ENCODE measurements around the gene SIGLEC8. TPM values are rescaled to one million over a fixed set of nuclear protein-coding genes. Genes with fewer than 3 reads are reported as not detected.
"Not testable (repeated sequence)": the region's sequence is repeated elsewhere in the genome, so short reads cannot be mapped to it uniquely, and the experiment has no call there.

SIGLEC8 gene
- total RNA-seq, 2 experiments from 2014 or later: not detected

DNA sequence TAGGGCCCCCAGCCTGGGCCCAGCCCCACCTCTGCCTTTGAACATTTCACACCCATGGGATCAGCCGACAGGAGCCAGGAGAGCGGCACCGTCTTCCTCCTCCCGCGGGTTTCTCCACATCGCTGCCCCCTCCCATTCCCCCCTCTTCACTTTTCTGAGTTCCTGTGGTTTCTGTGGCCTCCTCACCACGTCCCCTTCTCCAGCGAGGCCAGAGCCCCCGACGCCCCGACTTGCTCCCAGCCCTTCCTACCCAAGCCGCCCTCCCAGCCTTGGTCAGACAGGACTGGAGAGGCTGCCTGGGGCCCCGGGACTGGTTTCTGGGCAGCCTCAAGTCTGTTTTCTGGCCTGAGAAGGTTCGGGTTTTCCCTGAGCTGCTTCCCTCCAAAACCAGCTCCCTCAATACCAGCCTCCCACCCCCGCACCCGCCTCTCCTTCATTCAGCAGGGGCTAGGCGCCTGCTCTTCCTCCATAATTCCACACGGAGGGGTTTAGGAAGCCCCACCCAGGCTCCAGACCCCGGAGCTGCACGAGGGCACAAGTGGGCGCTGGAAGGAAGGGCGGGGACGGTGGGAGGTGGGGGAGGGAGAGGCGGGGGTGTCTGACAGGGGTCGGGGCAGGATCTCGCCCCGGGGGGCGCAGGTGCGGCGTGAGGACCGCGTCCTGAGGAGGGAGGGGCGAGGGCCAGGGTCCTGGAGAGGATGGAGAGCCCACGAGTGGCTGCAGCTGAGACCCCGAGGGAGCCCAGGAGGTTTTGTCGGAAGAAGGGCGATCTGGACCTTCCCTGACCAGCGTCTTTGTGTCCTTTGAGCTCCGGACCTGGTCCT, 36.8 kb downstream of the SIGLEC8 start:
- Mint-ChIP-seq H3K27ac (no peak overlapping the region), H3K36me3 (ENCODE audit: low read depth) (no peaks in the 10 kb centered on the region), H3K4me3 (no peak overlapping the region), H3K4me1 (peaks cover 28% of the 10 kb centered on the region), H3K9me3 (ENCODE audit: low read depth) (no peaks in the 10 kb centered on the region), H3K27me3 (peaks cover 22% of the 10 kb centered on the region)
- DNase-seq: peak; percentile 22
- intact Hi-C loops (cut with DNase I, micrococcal nuclease): loop anchor here (1.0 to 5.0 kb wide), 8 partner anchors 19 to 361 kb away; no protein-coding TSS in a partner anchor
- no peak for ATAC-seq
- ChIA-PET POLR2A (interaction anchor here (0.8 kb wide), 1 partner anchor 91 kb away, joined by 3 read pairs; no protein-coding TSS in a partner anchor), CTCF (interaction anchor here (0.6 to 2.7 kb wide), 22 partner anchors 9 to 291 kb away, joined by 3 to 17 read pairs (median 4); partner anchors contain the start of gene CLDND2)

DNA sequence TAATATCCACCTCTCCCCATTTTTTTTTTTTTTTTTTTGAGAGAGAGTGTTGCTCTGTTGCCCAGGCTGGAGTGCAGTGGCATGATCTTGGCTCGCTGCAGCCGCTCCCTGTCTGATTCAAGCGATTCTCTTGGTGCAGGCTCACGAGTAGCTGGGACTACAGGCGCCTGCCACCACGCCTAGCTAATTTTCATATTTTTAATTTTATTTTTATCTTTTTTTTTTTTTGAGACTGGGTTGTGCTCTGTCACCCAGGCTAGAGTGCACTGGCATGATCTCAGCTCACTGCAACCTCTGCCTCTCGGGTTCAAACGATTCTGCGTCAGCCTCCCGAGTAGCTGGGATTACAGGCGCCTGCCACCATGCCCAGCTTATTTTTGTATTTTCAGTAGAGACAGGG, 37.7 kb downstream of the SIGLEC8 start:
- ATAC-seq: not testable (repeated sequence)

DNA sequence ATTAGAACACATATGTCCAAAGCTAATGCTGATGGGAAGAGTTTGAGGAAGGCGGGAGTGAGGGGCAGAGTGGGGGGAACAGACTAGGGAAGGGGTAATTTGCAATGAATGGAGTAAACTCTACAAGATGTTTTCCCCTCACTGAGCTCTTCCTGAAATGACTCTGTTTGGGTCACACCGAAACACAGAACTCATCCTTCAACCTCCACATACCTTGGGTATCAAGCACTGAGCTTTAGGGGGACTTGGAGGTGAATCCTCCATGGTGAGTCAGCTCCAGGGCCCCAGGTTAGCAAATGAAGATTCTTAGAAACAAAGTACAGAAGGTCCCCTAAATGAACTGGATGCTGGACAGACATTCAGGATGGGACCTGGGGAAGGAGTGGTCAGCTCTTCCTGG, 39.5 kb downstream of the SIGLEC8 start:
- no peak for ATAC-seq
- intact Hi-C loops (cut with DNase I, micrococcal nuclease): no loop called here
- POLR2A ChIA-PET: no interaction called here
- Mint-ChIP-seq H3K4me3 (no peak overlapping the region), H3K36me3 (ENCODE audit: low read depth) (no peaks in the 10 kb centered on the region), H3K27me3 (peaks cover 20% of the 10 kb centered on the region), H3K4me1 (peaks cover 27% of the 10 kb centered on the region), H3K27ac (no peak overlapping the region), H3K9me3 (ENCODE audit: low read depth) (no peaks in the 10 kb centered on the region)
- CTCF ChIA-PET: interaction anchor here (0.7 to 2.9 kb wide), 11 partner anchors 11 to 243 kb away, joined by 3 to 16 read pairs (median 4); no protein-coding TSS in a partner anchor
- DNase-seq: no peak

More for the DNA sequence above, 37.7 kb downstream of the SIGLEC8 start:
- H3K27me3 Mint-ChIP-seq: peaks cover 20% of the 10 kb centered on the region
- not testable (repeated sequence) for H3K36me3 Mint-ChIP-seq (ENCODE audit: low read depth); H3K27ac Mint-ChIP-seq; DNase-seq; H3K4me3 Mint-ChIP-seq; H3K9me3 Mint-ChIP-seq (ENCODE audit: low read depth)
- H3K4me1 Mint-ChIP-seq: peaks cover 27% of the 10 kb centered on the region
- intact Hi-C loops (cut with DNase I, micrococcal nuclease): loop anchor here in 1 of 2 experiments (5.0 kb wide), 1 partner anchor 217 kb away; no protein-coding TSS in a partner anchor
- POLR2A ChIA-PET: interaction anchor here (0.6 to 0.8 kb wide), 3 partner anchors 90 to 1046 kb away, joined by 3 read pairs; no protein-coding TSS in a partner anchor
- CTCF ChIA-PET: interaction anchor here (0.6 to 2.7 kb wide), 11 partner anchors 20 to 290 kb away, joined by 3 to 17 read pairs (median 6); no protein-coding TSS in a partner anchor

DNA sequence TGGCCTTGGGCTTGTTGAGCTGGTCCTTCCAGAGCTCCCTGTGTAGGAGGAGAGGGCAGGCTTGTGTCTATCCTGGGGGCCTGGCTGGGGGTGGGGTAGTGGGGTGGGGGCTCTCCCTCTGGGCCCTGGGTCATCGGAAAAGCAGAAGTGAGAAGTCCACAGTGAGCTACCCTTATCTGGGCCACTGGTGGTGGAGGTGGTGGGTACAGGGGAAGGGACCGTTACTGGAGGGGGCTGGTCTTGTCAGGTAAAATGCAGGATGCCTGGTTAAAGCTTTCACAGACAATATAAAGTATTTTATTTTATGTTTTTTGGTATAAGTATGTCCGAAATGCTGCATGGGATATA, 40.5 kb downstream of the SIGLEC8 start:
- DNase-seq (no peak), ATAC-seq (no peak)
- intact Hi-C loops (cut with DNase I, micrococcal nuclease): loop anchor here in 1 of 2 experiments (2.0 kb wide), 1 partner anchor 23 kb away; no protein-coding TSS in a partner anchor
- Mint-ChIP-seq H3K27me3 (peaks cover 18% of the 10 kb centered on the region), H3K27ac (no peak overlapping the region), H3K4me1 (peaks cover 27% of the 10 kb centered on the region), H3K36me3 (ENCODE audit: low read depth) (no peaks in the 10 kb centered on the region), H3K9me3 (ENCODE audit: low read depth) (no peaks in the 10 kb centered on the region), H3K4me3 (no peak overlapping the region)
- ChIA-PET POLR2A (no interaction called here), CTCF (interaction anchor here (0.7 to 2.9 kb wide), 11 partner anchors 10 to 242 kb away, joined by 3 to 16 read pairs (median 3); no protein-coding TSS in a partner anchor)

DNA sequence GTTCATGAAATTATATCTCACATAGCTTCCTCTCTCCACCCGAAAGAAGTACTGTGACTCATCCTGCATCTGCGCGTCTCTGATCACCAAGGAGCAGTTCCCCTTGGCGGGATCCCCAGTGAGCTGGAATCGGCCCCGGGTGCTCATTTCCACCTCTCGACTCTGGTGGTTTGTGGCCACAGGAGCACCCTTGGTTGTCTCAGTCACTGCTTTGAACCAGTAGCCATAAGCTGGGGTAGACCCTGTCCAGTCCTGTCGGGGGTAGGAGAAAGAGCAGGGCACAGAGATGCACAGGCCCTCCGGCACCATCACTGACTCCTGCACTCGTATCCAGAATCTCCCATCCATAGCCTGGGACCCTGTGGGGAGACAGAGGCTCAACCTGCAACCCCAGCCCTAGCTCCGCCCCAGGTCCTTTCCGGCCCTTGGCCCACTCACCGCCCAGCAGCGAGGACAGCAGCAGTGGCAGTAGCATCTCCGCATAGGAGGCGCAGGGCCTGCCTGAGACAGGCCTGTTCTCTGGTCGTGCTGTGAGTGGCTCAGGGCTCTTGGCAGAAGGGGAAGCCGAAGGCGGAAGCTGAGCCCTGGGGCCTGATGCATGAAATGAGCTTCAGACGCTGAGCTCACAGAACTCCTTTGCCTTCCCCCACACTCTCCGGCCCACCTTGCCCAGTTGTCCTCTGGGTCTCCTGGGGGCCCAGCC, 41.0 kb downstream of the SIGLEC8 start, which contains the start of gene SIGLEC10:
Gene SIGLEC10, minus strand, starts transcription at position 536 of the 703 bp plus-strand sequence. Its CDS starts 61 bp downstream, at position 475.
- Mint-ChIP-seq H3K36me3 (ENCODE audit: low read depth) (no peaks in the 10 kb centered on the region), H3K27ac (no peak within 1 kb of the TSS), H3K4me1 (peaks cover 27% of the 10 kb centered on the region), H3K27me3 (peaks cover 18% of the 10 kb centered on the region), H3K4me3 (no peak within 1 kb of the TSS), H3K9me3 (ENCODE audit: low read depth) (no peaks in the 10 kb centered on the region)
- peak; percentile 75 for ATAC-seq
- peak; percentile 73 for DNase-seq
- POLR2A ChIA-PET: interaction anchor here (0.5 kb wide), 1 partner anchor 1483 kb away, joined by 6 read pairs; no protein-coding TSS in a partner anchor
- CTCF ChIA-PET: interaction anchor here (0.6 to 2.9 kb wide), 11 partner anchors 10 to 321 kb away, joined by 3 to 16 read pairs (median 3); no protein-coding TSS in a partner anchor
- intact Hi-C loops (cut with DNase I, micrococcal nuclease): loop anchor here in 1 of 2 experiments (2.0 kb wide), 1 partner anchor 22 kb away; no protein-coding TSS in a partner anchor

DNA sequence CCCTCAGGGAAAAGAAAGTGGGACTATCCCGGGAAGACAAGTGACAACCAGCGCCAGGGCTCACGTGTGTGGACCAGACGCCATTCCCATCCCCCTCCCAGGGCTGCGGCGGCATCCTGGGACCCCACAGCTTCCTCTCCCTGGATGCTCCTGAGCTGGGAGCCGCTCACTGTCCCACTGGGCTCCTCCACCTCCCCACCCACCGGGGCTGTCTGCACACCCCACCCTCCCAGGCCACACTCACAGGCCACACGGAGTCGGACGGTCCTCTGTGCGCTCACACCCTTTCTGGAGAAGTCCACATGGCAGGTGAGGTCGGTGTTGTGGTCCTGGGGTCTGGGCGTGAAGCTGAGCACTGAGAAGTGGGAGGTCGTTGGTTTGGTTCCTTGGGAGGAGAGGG, 41.8 kb downstream of the SIGLEC8 start:
- H3K4me1 Mint-ChIP-seq: peaks cover 26% of the 10 kb centered on the region
- not testable (repeated sequence) for H3K36me3 Mint-ChIP-seq (ENCODE audit: low read depth); H3K4me3 Mint-ChIP-seq; DNase-seq; ATAC-seq; H3K9me3 Mint-ChIP-seq (ENCODE audit: low read depth); H3K27ac Mint-ChIP-seq
- ChIA-PET POLR2A (interaction anchor here (0.5 kb wide), 1 partner anchor 1482 kb away, joined by 6 read pairs; no protein-coding TSS in a partner anchor), CTCF (interaction anchor here (0.6 to 2.9 kb wide), 4 partner anchors 9 to 320 kb away, joined by 4 to 16 read pairs (median 7); no protein-coding TSS in a partner anchor)
- peaks cover 18% of the 10 kb centered on the region for H3K27me3 Mint-ChIP-seq
- intact Hi-C loops (cut with DNase I, micrococcal nuclease): loop anchor here in 1 of 2 experiments (2.0 kb wide), 1 partner anchor 22 kb away; no protein-coding TSS in a partner anchor

DNA sequence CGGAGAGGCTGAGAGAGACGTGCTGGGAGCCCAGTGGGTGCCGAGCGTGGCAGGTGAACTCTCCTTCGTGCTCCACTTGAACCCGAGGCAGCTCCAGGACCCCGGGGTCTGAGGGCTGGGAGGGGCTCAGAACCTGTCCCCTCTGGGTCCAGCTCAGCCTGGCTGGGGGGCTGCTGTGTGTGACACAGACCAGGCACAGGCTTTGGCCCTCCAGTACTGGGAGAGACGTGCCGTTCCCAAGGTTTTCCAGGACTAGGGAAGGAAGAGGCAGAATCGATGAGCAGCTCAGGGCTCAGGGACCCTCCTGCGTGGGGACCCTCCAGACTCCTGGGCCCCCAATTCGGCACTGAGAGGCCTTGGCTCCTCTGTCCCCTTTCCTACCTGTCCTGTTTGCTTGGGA, 43.1 kb downstream of the SIGLEC8 start:
- Mint-ChIP-seq H3K4me1 (peaks cover 21% of the 10 kb centered on the region), H3K9me3 (ENCODE audit: low read depth) (no peaks in the 10 kb centered on the region), H3K27me3 (peaks cover 16% of the 10 kb centered on the region), H3K27ac (no peak overlapping the region), H3K4me3 (no peak overlapping the region), H3K36me3 (ENCODE audit: low read depth) (no peaks in the 10 kb centered on the region)
- ChIA-PET POLR2A (no interaction called here), CTCF (no interaction called here)
- DNase-seq: no peak
- intact Hi-C loops (cut with DNase I, micrococcal nuclease): no loop called here
- no peak for ATAC-seq

DNA sequence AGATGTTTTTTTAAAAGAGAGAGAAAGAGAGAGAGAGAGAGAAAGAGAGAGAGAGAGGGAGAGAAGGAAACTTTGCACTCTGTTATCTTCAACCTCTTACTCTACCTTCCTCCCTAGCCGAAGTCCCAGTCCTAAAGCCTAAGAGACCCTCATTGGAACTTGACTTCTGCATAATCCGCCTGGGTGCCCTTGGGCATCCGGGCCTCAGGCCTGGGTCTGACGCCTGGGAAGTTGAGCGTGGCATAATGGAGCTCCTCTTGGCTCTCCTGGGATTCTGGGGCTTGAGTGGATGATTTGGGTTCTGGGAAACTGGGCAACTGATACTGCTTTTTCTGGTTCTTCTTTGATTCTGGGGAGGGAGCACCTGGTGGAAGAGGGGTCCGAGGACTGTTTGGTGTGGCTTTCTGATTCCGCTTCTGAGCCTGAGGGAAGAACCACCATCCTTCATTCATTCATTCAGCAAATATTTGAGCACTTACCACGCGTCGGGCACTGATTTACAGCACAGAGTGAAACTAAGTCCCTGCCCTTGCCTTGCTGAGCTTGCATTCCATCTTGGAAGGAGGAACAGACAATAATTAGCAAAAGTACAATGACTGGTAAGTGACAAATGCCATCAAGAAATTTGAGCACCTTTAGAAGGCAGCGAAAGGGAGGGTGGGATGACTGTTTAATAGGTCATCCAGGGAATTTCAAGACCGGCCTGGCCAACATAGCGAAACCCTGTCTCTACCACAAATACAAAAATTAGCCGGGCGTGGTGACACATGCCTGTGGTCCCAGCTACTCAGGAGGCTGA, 47.1 kb downstream of the SIGLEC8 start:
- CTCF ChIA-PET: no interaction called here
- Mint-ChIP-seq H3K27me3 (no peaks in the 10 kb centered on the region), H3K4me3 (no peak overlapping the region), H3K9me3 (ENCODE audit: low read depth) (no peaks in the 10 kb centered on the region), H3K27ac (no peak overlapping the region), H3K4me1 (peaks cover 4% of the 10 kb centered on the region), H3K36me3 (ENCODE audit: low read depth) (no peaks in the 10 kb centered on the region)
- intact Hi-C loops (cut with DNase I, micrococcal nuclease): no loop called here
- ATAC-seq (no peak), DNase-seq (no peak)
- POLR2A ChIA-PET: no interaction called here

DNA sequence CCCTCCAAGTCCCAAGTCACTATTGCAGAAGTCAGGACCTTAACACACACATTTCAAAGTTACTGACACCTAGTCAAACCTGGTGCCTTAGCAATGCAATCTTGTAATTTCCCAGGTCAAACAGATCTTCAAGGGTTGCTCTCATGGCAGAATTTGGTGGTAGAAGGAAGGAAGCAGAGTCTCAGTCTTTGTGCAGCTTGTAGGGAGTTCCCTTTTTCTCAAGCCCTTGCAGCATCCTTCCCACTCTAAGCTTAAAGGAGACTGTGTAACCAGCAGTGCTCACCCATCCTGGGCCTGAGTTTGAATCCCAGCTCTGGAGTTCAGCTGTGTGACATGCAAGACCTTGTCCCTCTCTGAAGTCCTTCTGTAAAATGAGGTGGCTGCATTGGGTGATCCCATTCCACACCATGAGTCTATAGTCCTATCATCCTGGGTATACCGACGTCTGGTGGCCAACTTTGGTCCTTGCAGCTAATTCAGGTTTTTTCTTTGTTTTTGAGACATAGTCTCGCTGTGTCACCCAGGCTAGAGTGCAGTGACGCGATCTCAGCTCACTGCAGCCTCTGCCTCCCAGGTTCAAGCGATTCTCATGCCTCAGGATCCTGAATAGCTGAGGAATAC, 50.6 kb downstream of the SIGLEC8 start:
- ATAC-seq: peak; percentile 89
- Mint-ChIP-seq H3K27me3 (no peaks in the 10 kb centered on the region), H3K27ac (no peak overlapping the region), H3K4me3 (no peak overlapping the region), H3K4me1 (peaks cover 4% of the 10 kb centered on the region), H3K36me3 (ENCODE audit: low read depth) (peaks cover 16% of the 10 kb centered on the region), H3K9me3 (ENCODE audit: low read depth) (no peaks in the 10 kb centered on the region)
- POLR2A ChIA-PET: no interaction called here
- peak; percentile 53 for DNase-seq
- CTCF ChIA-PET: interaction anchor here (0.6 to 2.3 kb wide), 12 partner anchors 9 to 249 kb away, joined by 3 to 8 read pairs (median 4); no protein-coding TSS in a partner anchor
- intact Hi-C loops (cut with DNase I, micrococcal nuclease): loop anchor here in 1 of 2 experiments (1.0 kb wide), 1 partner anchor 68 kb away; no protein-coding TSS in a partner anchor

DNA sequence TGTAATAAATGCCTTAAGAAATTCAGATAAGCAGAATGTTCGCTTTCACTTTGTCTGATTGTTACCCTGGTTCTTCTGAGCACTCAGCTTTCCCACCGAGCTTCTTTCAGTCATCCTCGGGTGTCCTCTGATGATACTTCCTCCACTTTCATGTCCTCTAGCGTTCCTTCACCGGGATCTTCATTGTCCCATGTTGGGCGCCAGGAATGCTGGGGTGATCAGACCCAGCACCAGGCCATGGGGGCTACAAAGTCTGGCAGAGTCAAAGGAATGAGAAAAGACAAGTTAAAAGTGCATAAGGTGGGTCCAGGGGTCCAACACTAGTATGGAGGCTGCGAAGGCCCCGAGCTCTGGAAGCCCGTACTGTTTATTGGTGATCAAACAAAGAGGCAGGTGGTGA, 56.1 kb downstream of the SIGLEC8 start:
- H3K4me3 Mint-ChIP-seq: no peak overlapping the region
- DNase-seq (no peak), ATAC-seq (no peak)
- ChIA-PET POLR2A (no interaction called here), CTCF (no interaction called here)
- peaks cover 12% of the 10 kb centered on the region for H3K9me3 Mint-ChIP-seq (ENCODE audit: low read depth)
- intact Hi-C loops (cut with DNase I, micrococcal nuclease): no loop called here
- peaks cover 9% of the 10 kb centered on the region for H3K4me1 Mint-ChIP-seq
- H3K27me3 Mint-ChIP-seq: no peaks in the 10 kb centered on the region
- H3K36me3 Mint-ChIP-seq (ENCODE audit: low read depth): peaks cover 38% of the 10 kb centered on the region
- H3K27ac Mint-ChIP-seq: no peak overlapping the region

Measured in activated CD4-positive, alpha-beta T cell treated with anti-CD3 and anti-CD28 coated beads for 36 hours (primary cell).